GM13976 (cell line): ENCODE measurements around the gene NEURL3.

Experiments used
- DNase-seq: peaks from one replicate; pipeline ENCODE4 v3.0.0; 2012; ENCODE audit warnings: low spot score
- in situ Hi-C: fragments of 300-500 bp; cut with MboI; formaldehyde crosslinking; loops from one replicate; pipeline ENCODE4 v1.12.0; 2022; ENCODE audit warnings: low sequenced_read_pairs, mixed read lengths, inconsistent platforms; ENCODE audit not compliant: unreplicated experiment
- TF ChIP-seq, protein P1 (sequence below): IDR thresholded peaks from 2 replicates; pipeline ENCODE4 v1.5.1; 2012; ENCODE audit warnings: borderline replicate concordance, mild to moderate bottlenecking; ENCODE audit not compliant: insufficient read depth; ENCODE audit errors: extremely low read depth, missing control alignments, control extremely low read depth

The NEURL3 gene

DNA sequence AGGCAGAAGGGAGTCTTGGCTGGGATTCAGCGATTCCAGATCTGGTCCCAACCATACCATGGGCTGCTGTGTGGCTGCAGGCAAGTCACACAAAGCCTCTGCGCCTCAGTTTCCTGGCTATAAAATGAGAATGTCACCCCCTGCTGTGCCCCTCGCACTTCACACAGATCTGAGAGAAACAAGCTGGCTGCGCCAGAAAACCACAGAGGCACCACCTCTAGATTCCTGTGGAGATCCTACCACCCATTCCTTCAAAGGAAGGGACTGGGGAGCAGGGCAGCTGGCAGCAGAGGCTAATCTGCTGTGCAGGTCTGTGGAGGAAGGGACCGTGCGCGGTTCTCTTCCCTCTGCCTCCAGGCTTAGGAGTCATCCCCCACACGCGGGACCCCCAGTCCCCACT lies 19.8 kb downstream of the NEURL3 start:
- no peak for DNase-seq
- TF ChIP-seq, protein P1, sequence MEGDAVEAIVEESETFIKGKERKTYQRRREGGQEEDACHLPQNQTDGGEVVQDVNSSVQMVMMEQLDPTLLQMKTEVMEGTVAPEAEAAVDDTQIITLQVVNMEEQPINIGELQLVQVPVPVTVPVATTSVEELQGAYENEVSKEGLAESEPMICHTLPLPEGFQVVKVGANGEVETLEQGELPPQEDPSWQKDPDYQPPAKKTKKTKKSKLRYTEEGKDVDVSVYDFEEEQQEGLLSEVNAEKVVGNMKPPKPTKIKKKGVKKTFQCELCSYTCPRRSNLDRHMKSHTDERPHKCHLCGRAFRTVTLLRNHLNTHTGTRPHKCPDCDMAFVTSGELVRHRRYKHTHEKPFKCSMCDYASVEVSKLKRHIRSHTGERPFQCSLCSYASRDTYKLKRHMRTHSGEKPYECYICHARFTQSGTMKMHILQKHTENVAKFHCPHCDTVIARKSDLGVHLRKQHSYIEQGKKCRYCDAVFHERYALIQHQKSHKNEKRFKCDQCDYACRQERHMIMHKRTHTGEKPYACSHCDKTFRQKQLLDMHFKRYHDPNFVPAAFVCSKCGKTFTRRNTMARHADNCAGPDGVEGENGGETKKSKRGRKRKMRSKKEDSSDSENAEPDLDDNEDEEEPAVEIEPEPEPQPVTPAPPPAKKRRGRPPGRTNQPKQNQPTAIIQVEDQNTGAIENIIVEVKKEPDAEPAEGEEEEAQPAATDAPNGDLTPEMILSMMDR: no peak
- in situ Hi-C loops: no loop called here

DNA sequence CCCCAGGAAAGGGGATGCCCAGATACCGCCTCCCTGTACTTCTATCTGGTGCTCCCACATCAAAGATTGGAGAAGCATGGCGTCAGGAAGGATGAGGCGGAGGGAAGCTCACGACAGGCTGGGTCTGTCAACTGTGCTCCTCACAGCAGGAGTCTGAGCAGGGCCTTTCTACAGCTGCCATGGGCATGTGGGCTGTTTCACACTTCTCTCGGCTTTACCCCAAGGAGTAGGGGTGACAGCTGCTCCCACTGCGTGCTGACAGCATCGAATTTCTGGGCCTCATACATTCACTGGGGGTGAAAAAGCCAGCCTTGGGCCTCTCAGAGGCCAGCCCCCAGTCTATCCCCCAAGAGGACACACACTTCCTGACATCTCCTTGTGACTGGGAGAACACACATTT lies 21.1 kb downstream of the NEURL3 start:
- in situ Hi-C loops: no loop called here

DNA sequence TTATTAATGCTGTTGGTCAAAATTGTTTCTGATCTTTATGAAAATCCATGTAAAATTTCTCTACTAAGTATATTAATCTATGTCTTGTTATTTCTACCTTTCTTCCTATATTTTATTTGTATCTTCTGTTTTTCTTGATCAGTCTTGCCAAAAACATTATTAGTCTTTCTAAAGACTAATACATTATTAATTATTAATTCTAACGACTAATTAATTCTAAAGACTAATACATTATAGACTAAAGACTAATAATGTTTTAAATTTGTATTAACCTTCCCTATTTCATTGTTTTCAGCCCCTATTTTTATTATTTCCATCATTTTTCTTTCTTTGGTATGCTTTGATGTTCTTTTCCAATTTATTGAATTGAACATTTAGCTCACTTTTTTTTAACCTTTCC lies 27.7 kb downstream of the NEURL3 start:
- DNase-seq: no peak
- TF ChIP-seq, protein P1: no peak
- in situ Hi-C loops: no loop called here

More for the DNA sequence above, 21.1 kb downstream of the NEURL3 start:
- TF ChIP-seq, protein P1: no peak
- no peak for DNase-seq

DNA sequence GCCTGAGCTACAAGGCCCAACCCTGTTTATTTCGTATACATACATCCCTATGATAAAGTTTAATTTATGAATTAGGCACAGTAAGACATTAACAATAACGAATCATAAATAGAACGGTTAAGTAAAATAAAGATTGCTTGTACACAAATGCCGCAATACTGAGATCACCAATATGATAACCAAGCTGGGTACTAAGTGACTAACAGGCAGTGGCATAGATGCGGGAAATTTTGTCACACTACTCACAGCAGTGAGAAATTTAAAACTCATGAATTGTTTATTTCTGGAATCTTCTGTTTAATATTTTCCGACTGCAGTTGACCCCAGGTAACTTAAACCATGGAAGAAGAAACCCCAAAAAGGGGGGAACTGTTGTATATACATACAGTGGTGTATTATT lies 33.4 kb downstream of the NEURL3 start:
- DNase-seq: no peak
- in situ Hi-C loops: no loop called here

DNA sequence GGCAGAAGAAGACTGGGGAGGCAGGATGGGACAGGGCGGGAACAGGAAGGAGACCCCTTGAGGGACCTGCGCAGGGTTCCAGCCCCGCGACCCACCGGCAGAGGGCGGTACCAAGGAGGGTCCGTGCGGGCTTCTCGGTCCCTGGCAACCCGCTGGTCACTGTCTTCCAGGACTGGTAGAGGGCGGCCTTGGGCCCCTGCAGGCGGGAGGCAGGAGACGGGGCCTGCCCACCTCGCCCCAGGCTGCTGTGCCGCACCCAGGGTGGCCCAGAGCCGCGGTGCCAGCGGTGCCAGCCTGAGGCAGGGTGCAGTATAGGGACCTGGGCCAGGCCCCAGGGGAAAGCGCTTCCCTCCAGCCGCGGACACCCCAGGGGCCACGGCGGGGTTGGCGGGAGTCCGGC lies 34.5 kb downstream of the NEURL3 start:
- DNase-seq: peak; percentile 82
- in situ Hi-C loops: no loop called here
- TF ChIP-seq, protein P1: peak; percentile 62

More for the DNA sequence above, 33.4 kb downstream of the NEURL3 start:
- TF ChIP-seq, protein P1: no peak

DNA sequence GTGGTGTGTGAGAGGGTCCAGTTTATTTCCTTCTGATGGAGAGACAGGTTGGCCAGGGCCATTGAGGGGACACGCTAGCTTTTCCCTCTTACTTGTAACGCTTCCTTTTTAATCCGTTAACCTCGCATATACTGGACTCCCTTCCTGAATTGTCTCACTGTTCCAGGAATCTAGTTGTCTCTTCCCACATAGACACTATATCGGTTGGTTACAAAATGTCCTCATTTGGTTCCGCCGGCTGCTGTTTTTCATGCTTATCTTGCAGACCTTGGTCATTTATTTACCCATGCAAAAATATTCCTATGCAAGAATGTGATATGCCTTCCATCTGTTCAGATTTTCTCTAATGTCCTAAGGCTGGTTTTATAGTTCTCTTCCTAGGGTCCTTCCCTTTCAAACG lies 35.0 kb downstream of the NEURL3 start:
- no peak for DNase-seq
- in situ Hi-C loops: no loop called here
- TF ChIP-seq, protein P1: no peak

DNA sequence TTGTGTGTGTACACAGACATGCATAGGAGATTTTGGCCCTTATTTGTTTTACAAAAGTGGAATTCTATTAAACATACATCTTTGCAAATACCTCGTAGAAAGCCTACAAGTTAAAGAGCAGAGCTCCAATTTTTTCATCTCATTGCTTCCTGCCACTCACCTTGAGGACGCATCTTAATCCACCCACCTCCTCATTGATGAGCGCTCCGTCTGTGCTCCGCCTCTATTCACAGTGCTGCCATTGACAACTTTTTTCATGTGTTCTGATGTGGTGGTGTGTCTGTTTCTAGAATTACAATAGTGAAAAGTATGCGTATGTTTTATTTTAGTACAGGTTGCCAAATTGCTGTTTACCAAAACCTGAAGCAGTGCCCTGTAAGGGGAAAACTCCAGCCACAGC lies 36.3 kb downstream of the NEURL3 start:
- no peak for DNase-seq
- in situ Hi-C loops: no loop called here

More for the DNA sequence above, 36.3 kb downstream of the NEURL3 start:
- TF ChIP-seq, protein P1: no peak
